H54 (cell line): ENCODE measurements around the gene FAM107B.
"Not testable (repeated sequence)": the region's sequence is repeated elsewhere in the genome, so short reads cannot be mapped to it uniquely, and the experiment has no call there.

Source experiments
- DNase-seq: peaks from one replicate; pipeline ENCODE4 v3.0.0; 2011; ENCODE audit warnings: low spot score, mixed read lengths; ENCODE audit not compliant: insufficient read length
- FAIRE-seq: peaks from 3 replicates; lab custom pipeline; 2011; peaks lifted over from hg19 to GRCh38; lab: Jason Lieb, UNC
- POLR2A ChIP-seq: IDR thresholded peaks from 2 replicates; pipeline ENCODE4 v1.6.1; 2011; ENCODE audit warnings: low read depth, mild to moderate bottlenecking, low read length

FAM107B gene

GRCh38 chr10:14648005-14648765 lies 126.5 kb downstream of the FAM107B start:
- no peak for TF ChIP-seq POLR2A
- DNase-seq (no peak), FAIRE-seq (no peak)

DNA sequence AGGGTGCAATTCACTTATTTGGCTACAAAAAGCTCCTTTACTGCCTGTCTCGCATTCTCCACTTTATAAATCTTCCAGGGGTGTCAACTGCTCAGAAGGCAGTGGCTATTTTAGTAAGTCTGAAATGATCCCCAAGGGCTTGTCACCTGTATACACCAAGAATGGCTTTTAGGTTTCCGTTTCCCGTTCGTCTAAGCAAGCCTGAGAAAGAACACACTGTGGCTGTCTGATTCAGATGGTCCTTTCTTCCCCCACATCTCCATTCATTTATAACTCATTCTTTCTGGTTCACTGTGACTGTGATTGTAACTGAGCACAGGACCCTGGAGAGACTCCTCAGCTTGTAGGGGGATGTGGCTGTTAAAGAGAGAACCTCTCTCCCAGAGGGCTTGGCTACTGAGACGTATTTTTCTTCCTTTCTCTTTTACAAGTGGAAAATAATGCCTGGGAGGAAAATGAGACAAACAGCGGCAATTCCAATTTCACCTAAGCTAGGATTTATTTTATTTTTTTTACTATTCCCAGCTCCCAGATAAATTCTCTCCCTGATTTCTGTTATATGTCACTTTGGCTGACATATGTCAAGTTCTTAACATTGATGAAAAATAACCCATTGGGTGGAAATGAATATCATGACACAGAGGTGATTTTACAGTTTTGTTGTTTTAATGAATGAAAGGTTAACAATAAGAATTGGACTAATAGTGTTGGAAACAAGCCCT lies 129.3 kb downstream of the FAM107B start:
- FAIRE-seq (no peak), DNase-seq (no peak)
- no peak for TF ChIP-seq POLR2A

- no peak for TF ChIP-seq POLR2A
- DNase-seq (no peak), FAIRE-seq (no peak)
These were observed 135.1 kb downstream of the FAM107B start for GRCh38 chr10:14639637-14640036.

GRCh38 chr10:14635043-14635710 lies 139.5 kb downstream of the FAM107B start:
- TF ChIP-seq POLR2A: no peak
- no peak for FAIRE-seq
- no peak for DNase-seq

- not testable (repeated sequence) for DNase-seq, FAIRE-seq
These were observed 140.1 kb downstream of the FAM107B start for GRCh38 chr10:14634572-14634971.

DNA sequence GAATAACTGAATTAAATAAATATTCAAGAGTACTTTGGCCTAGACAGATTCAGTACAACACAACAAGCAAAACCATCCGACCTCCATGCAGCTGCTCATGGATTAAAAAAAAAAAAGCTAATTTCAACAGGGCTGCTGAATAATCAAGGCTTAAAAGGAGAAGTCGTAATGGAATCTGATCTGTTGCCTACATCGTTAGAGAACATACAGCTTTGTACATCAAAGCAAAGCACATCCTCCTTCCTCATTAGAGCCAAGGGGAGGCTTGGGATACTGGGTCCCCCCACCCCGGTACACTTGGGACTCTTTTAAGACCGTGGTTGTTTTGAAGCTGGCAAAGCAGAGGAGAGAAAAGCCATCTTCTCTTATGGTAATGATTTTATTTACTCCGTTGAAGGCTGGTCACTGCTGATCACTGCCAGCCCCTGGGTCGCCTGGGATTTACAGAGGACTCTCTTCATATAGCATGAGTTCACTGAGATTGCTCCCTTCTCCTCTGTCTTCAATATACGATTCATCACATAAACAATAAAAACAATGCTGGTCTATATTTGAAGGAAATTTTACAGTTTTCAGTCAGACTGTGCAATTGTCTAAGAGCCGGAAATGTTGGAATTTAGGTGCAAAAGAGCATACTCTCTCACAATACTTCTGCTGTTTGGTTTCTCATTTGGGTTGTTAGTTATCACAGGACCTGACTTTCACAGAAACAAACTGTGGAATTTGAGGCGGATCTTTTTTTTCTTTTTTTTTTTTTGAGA lies 148.8 kb downstream of the FAM107B start:
- no peak for DNase-seq
- no peak for TF ChIP-seq POLR2A
- no peak for FAIRE-seq

- TF ChIP-seq POLR2A: no peak
- DNase-seq (no peak), FAIRE-seq (no peak)
These were observed 149.5 kb downstream of the FAM107B start for GRCh38 chr10:14625192-14625631.

GRCh38 chr10:14624600-14624999 lies 150.1 kb downstream of the FAM107B start:
- TF ChIP-seq POLR2A: no peak
- no peak for FAIRE-seq
- no peak for DNase-seq

DNA sequence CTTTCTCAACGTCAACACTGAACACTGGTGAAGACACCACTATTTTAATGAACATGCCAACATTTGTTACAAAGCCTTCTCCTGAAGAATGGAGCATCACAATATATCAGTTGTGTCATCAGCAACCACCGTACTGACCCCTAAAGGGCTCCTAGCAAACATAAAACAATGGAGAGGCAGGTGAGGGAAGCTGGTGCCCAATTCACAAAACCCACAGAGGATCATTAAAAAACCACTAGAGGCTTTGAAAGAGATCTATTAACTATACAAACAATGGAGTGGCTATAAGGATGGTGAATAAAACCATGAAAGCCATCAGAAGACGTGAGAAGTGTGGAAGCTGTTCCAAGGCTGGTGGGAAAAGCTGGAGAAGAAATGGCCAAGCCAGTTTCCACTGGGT lies 150.8 kb downstream of the FAM107B start:
- no peak for TF ChIP-seq POLR2A
- no peak for DNase-seq
- no peak for FAIRE-seq

- FAIRE-seq: no peak
- no peak for TF ChIP-seq POLR2A
- DNase-seq: no peak
These were observed 153.7 kb downstream of the FAM107B start for GRCh38 chr10:14621037-14621436.

DNA sequence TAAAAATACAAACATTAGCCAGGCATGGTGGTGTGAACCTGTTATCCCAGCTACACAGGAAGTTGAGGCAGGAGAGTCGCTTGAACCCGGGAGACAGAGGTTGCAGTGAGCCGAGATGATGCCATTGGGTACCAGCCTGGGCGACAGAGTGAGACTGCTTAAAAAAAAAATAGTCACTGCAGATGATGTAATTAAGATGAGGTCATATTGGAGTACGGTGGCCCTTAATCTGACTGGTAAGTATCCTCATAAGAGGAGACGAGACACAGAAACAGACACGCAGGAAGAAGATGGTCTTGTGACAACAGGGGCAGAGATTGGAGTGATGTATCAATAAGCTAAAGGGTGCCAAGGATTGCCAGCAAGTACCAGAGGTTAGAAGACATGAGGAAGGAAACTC lies 156.0 kb downstream of the FAM107B start:
- DNase-seq: no peak
- no peak for TF ChIP-seq POLR2A
- FAIRE-seq: no peak

GRCh38 chr10:14617852-14618251 lies 156.8 kb downstream of the FAM107B start:
- no peak for FAIRE-seq
- no peak for DNase-seq
- TF ChIP-seq POLR2A: no peak

DNA sequence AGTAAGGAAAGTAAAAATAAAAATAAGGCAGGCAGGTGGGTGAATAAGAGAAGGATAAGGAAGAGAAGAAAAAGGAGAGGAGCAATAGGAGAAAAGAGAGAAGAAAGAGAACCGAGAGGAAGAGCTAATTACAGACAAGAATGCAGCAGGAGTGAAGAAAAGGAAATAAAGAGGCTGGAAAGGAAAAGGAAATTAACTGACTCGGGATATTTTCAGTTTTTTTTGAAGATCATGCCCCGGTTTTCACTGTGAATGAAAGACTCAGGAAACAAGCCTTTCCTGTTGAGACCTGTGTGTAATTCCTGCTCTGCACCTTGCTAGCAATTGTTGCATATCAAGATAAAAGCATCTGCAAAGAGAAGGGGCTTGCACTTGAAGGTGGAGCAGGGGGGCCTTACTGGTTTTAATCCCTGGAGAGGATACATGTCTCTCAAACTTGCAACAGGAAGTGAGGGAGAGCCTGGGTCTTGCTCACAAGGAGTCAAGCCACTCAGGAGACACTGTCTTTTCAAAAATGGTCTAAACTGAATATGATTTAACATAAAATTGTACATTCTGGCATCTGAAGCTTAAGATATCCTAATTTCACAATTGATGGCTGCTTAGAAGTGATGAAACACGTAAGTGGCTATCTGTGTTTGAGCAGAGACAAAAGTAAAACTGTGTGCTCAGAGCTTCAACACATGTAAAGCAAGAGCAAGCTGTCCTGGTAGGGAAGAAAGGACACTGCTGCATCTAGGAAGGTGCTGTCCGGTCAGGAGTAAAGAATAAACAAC lies 157.6 kb downstream of the FAM107B start:
- FAIRE-seq: no peak
- no peak for TF ChIP-seq POLR2A
- DNase-seq: no peak
